Measurements from ENCODE around the gene METTL21C.

Gene METTL21C

GRCh38 chr13:102697264-102697663 is 2.4 kb upstream of the METTL21C start:
- no peak for DNase-seq

DNA sequence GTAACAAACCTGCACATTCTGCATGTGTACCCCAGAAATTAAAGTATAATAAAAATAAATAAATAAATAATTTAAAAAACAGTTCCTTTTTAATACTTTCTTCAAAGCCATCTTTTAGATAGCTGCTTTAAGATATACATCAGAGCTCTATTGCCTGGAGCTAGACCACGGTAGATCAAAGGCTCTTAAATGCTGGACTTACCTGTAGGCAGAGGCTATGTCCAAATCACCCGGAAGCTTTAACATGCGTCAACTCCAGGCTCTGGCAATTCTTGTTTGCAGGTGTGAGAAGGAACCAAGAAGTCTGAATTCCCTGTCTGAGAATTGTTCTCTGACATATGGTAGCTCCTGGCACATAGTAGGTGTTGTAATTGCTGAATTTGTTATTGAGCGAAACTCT is 1.6 kb upstream of the METTL21C start:
- no peak for DNase-seq

GRCh38 chr13:102693776-102694175 is 1.1 kb downstream of the METTL21C start:
- no peak for DNase-seq

DNA sequence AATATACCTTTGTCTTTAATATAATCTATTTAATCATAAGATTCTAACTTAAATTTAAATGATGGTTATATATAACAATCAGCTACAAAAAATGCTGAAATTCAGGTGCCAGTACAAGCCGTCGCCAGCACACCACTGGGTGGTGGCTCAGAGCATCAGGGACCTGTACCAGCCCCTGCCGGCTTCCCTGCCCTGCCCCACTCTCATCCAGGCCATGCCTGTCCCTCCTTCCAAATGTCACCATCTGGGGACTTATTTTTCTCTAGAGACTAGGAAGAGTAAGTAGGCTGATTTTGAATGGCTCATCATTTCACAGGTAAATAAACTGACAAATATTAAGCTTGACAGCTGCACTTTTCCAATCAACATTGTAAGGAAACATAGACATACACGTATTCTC is 1.6 kb downstream of the METTL21C start:
- no peak for DNase-seq

GRCh38 chr13:102692491-102692826 is 2.4 kb downstream of the METTL21C start:
- DNase-seq, result no peak

DNA sequence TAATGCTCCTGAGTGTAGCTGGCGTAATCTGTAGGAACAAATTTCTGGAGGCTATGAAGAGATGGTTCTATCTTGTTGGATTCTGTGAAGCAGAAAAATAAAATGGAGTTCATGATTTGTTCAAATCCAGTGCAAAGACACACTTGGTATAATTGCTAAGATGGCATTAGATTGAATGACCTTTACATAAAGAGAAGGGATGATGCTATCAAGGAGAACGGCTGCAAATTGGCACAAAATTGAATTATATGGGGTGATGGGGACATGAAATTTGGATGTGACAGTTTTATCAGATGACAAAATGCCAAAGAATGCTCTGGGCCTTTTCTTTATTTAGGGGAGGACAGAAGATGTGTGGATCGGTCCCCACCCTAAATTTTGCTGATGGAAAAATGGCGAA is 4.0 kb downstream of the METTL21C start:
- DNase-seq, result no peak

DNA sequence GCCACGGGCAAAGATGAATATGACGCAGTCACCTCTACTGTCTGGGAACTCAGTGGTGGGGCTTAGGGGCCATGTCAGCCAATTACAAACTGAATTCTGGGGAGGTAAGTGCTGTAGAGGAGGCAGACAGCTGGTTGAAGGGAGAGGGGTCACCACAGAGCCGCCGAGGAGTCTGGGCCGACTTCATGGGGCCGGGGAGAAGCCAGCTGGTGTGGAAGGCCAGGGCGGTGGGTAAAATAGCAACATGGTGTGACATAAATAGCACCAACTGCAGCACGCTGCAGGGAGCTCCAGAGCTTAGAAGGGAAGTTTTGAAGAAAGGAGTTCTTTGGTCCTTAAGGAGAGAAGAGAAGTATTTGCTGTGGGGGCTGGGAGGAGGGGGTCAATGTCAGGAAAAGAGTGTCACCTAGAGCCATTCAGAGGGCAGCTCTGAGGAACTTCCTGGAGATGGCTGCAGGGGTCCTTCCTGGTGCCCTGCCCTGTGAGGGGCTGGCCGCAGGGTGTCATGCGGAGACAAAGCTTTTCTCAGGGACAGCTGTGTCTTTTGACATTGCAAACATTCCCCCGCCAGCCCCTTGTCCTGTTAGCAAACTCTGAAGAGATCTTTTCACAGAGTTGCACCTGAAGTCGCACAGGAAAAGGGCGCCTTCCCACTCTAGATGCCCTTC is 6.4 kb downstream of the METTL21C start:
- DNase-seq, result no peak

DNA sequence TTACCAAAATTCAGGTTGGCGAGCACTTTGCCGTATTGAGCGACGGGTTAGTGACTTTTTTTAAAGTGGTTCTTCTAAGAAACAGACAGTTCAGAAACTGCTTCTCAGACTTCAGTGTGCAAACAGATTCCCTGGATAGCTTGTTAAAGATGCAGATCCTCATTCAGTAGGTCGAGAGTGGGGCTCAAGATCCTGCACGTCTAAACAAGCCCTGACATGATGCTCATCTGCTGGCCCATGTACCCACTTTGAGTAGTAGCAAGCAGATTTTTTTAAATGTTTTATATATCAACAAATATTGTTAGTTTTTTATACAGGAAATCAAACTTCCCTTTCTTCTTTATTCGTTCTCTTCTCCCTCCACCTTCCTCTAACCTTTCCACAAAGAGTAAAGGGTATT is 7.3 kb downstream of the METTL21C start:
- DNase-seq, result no peak

- DNase-seq, result no peak
Measured at GRCh38 chr13:102686024-102686423, 8.8 kb downstream of the METTL21C start.

- no peak for DNase-seq
Measured at GRCh38 chr13:102683637-102684036, 11.2 kb downstream of the METTL21C start.

- no peak for DNase-seq
Measured at GRCh38 chr13:102682727-102683126, 12.1 kb downstream of the METTL21C start.

DNA sequence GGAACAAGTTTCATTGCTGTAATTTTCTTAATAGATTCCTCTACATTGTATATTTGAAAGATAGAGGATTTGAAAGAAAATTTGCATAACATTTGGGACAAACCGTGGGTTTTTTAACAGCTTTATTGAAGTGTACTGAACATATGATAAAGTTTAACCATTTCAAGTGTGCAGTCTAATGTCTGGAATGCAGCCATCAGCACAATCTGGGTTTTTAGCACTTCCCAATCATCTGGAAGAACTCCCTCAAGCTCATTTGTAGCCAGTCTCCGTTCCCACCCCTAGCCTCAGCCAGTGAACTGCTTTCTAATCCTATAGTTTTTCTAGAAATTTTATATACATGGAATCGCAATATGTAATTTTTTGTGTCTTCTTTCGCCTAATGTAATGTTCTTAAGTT is 12.6 kb downstream of the METTL21C start:
- DNase-seq, result no peak

- no peak for DNase-seq
Measured at GRCh38 chr13:102680842-102681740, 13.8 kb downstream of the METTL21C start.

- DNase-seq, result no peak
Measured at GRCh38 chr13:102680133-102680717, 14.6 kb downstream of the METTL21C start.

- no peak for DNase-seq
Measured at GRCh38 chr13:102679449-102680132, 15.3 kb downstream of the METTL21C start.

DNA sequence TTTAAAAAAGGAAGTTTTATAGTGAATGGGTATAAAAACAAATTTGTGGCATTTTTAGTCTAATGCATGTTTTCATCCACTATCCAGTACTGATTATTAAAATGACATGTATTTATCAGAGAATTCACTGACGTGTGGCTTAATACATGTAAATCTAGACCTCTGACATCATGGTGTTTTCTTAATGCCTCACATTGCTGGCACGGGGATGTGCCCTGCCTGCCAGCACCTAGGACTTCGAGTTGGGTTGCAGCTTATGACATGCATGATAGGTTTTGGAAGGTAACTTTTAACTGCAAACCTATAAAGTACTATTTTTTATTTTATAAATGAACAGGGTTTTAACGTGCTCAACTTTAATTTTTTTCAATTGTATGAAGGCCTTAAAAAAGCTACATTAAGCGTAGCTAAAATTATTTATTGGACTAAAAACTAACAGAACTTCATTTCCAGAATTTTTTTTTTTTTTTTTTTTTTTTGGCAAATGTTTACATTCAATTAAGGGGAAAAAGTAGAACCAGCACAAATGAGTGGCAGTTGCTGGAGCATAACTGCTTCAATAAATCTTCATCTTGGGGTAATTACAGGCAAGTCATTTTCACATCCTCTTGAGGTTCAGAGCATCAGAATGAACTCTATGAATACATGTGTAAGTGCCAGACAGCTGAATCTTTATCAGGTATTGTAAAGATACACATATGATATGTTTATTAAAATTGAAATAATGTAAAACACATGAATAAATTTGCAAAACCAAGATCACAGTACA is 16.3 kb downstream of the METTL21C start:
- no peak for DNase-seq

GRCh38 chr13:102677122-102677521 is 17.7 kb downstream of the METTL21C start:
- no peak for DNase-seq

GRCh38 chr13:102675115-102675514 is 19.7 kb downstream of the METTL21C start:
- DNase-seq, result no peak

DNA sequence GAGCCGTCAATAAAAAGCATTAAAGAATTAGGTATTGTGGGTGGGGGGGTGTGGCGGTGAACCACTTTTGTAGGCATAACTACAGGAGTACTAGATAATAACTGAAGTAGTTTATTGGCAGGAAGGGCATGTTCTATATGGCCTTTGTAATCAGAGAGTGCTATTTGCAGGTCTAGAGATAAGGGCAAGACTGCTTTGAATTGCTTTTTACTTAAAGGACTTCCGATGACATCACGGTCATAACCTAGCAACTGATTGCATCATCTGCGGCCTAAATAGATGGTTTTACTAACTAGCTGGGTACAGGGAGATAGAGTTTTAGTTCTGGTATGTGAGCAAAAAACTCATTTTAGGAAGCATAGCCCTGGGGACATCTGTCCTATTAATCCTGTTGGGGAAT is 24.7 kb downstream of the METTL21C start:
- no peak for DNase-seq

DNA sequence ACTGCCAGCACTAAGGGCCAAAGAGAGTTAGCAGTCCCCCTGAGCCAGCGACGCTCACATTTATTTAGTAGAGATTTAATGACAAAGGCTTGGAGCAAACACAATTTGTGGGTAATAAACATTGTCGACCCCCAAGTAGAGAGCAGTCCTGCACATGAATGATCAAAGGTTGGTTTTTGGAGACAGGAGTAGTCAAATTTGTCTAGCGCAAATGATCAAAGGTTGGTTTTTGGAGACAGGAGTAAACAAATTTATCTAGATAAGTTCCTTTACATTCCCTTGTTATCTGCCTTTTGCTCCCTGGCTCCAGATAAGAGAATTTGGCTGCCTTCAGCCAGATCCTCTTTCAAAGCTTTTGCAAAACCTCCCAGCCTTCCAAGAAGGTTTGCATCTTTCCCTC is 26.9 kb downstream of the METTL21C start:
- no peak for DNase-seq

DNA sequence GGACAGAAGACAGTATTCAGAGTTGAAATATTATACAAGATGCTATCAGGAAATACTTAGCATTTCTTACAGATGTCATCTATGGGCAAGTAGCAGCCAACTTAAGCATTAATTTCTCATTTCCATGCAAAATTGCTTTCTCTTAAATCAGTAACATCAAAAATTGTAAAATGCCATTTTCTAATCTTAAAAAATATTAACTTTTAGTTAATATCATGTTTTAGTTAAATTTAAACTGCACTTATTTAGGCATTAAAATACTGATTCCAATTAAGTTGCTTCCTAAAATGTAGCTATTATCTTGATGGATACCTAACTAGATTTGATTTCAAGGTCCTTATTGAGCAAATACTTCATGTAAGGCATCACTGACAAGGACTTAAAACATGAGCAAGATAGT is 27.8 kb downstream of the METTL21C start:
- no peak for DNase-seq

- DNase-seq, result no peak
Measured at GRCh38 chr13:102659168-102659713, 35.6 kb downstream of the METTL21C start.

Data from activated gamma-delta T cell treated with Interleukin-2 at 50 U/mL for 16 hours (primary cell).